Stomach (tissue), 9 donors: ENCODE measurements around the gene NUP35. TPM values are rescaled to one million over a fixed set of nuclear protein-coding genes. Genes with fewer than 3 reads are reported as not detected.

Experiments
- DNase-seq, 2 donors: peaks; one replicate each; pipeline versions ENCODE4 v3.0.0 to v3.0.0-alpha.2; 2013 to 2019
- H3K27ac ChIP-seq, 5 donors: fragments of 200-600 bp in 4 of 5; sonication (generic) in 4 of 5; one replicate each; pipeline ENCODE4 v1.5.1; 2013 to 2019; ENCODE audit warnings: mild to moderate bottlenecking in 1 of 5, moderate library complexity in 1 of 5
- H3K27me3 ChIP-seq, 3 donors: fragments of 200-600 bp; sonication (generic); one replicate each; pipeline ENCODE4 v1.5.1; 2017 to 2019; ENCODE audit warnings: mixed run types in 1 of 3
- H3K36me3 ChIP-seq, 4 donors: fragments of 200-600 bp; sonication (generic); 1 replicate in 3 of 4; 2 replicates in 1 of 4; pipeline ENCODE4 v1.5.1; 2016 to 2019
- H3K4me1 ChIP-seq, 4 donors: fragments of 200-600 bp; sonication (generic); one replicate each; pipeline ENCODE4 v1.5.1; 2016 to 2019
- H3K4me3 ChIP-seq, 4 donors: fragments of 200-600 bp; sonication (generic) in 3 of 4; one replicate each; pipeline ENCODE4 v1.5.1; 2016 to 2019; ENCODE audit warnings: mild to moderate bottlenecking in 1 of 4
- H3K9me3 ChIP-seq, 4 donors: fragments of 200-600 bp; sonication (generic); one replicate each; pipeline ENCODE4 v1.5.1; 2016 to 2019
- EP300 ChIP-seq: sonication (generic); formaldehyde crosslinking; IDR thresholded peaks from one replicate; pipeline ENCODE4 v1.6.1; 2017; ENCODE audit warnings: antibody characterized with exemption
- POLR2A ChIP-seq, 4 donors: fragments of 450-650 bp; IDR thresholded peaks; one replicate each; pipeline ENCODE4 v1.6.1; 2016; ENCODE audit warnings: antibody characterized with exemption in 4 of 4, control low read depth in 2 of 4, mild to moderate bottlenecking in 1 of 4, moderate library complexity in 1 of 4
- POLR2AphosphoS5 ChIP-seq, 3 donors: sonication (generic); formaldehyde crosslinking; IDR thresholded peaks; one replicate each; pipeline ENCODE4 v1.6.1; 2016; ENCODE audit warnings: antibody characterized with exemption in 3 of 3
- WGBS, 5 donors: extraction: QIAGEN DNeasy Blood & Tissue Kit in 3 of 5; methylation state at CpG; one replicate each; pipeline versions ENCODE4 v1.1.5 to v1.1.7; 2013 to 2018; 5-methylcytosine and 5-hydroxymethylcytosine counted together
- intact Hi-C: fragments of 100-400 bp; cut with DNase I; formaldehyde crosslinking; loops from one replicate; pipeline ENCODE4 v1.15.1; 2023; ENCODE audit warnings: low total_unique reads
- polyA plus RNA-seq, 3 donors: library from polyadenylated mRNA; stranded (reverse); fragments of 200-250 nt; gene quantifications; one replicate each; pipeline ENCODE4 v1.2.3, GENCODE V29; 2013
- total RNA-seq, 5 donors: library from RNA; depleted of rRNA; stranded (reverse); fragments of >200 nt; gene quantifications; one replicate each; pipeline versions ENCODE4 v1.1.0 to v1.2.3, GENCODE V29; 2014 to 2016
- TF ChIP-seq, protein P1 (sequence below), 7 experiments: fragments of 450-650 bp in 4 of 7; fragments of 200-600 bp in 3 of 7; sonication (generic) in 3 of 7; IDR thresholded peaks; one replicate each; pipeline ENCODE4 v1.5.1; 2016 to 2019; ENCODE audit warnings: antibody characterized with exemption in 7 of 7, control low read depth in 2 of 7, mild to moderate bottlenecking in 1 of 7
- donor health status: healthy with polysubstance abuse.
- donor health status: Bipolar disorder and iron deficiency.
- donor health status: healthy.

The NUP35 gene
- total and polyA plus RNA-seq, 8 donors = 1.4 to 59.5 (median 18.0) TPM

DNA sequence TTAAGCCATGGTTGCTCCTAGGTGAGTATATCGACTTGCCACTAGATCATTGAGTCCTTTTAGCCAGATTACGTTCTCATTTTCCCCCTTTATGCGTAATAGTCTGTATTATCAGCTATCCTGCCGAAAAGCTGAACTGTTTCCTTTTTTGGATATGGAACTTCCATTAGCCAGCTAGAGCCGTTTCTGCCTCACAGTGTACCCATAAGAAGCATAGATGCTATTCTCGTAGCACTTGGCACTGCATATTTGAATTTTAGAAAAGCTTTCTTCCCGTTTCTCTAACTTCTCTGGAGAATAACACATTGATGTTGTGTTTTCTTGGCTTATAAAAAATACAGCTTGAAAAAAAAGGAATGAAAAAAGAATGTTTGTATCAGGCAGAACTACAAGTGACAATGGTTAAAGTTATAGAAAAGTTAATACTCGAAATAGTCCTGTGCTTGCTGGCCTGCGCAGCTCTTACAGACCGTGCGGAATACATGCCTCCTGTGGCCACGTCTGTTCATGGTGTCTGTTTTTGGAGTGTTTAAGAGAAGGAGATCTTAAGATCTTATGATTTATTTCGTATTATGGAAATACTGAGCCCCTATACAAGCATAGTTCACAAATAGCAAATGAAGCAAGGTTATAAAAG lies 45.0 kb upstream of the NUP35 start:
- H3K9me3 ChIP-seq = no peaks in the 10 kb centered on the region
- WGBS, 5 donors = 11 to 23% (median 13%) methylated on average over 13 of the region's 13 CpGs
- H3K4me1 ChIP-seq = peaks cover 6 to 35% (median 17%) of the 10 kb centered on the region in 4 donors
- H3K4me3 ChIP-seq = peak overlapping the region; percentile 54 to 72 (median 66)
- H3K36me3 ChIP-seq = no peaks in the 10 kb centered on the region
- peak in 1 of 2 donors; percentile 41 for DNase-seq
- peak overlapping the region; percentile 84 to 90 (median 87) for H3K27ac ChIP-seq
- intact Hi-C loops = no loop called here
- TF ChIP-seq POLR2AphosphoS5 (IDR thresholded peaks at IDR 0.05) (no peak), EP300 (no peak), POLR2A (IDR thresholded peaks at IDR 0.05) (no peak)
- TF ChIP-seq, protein P1, sequence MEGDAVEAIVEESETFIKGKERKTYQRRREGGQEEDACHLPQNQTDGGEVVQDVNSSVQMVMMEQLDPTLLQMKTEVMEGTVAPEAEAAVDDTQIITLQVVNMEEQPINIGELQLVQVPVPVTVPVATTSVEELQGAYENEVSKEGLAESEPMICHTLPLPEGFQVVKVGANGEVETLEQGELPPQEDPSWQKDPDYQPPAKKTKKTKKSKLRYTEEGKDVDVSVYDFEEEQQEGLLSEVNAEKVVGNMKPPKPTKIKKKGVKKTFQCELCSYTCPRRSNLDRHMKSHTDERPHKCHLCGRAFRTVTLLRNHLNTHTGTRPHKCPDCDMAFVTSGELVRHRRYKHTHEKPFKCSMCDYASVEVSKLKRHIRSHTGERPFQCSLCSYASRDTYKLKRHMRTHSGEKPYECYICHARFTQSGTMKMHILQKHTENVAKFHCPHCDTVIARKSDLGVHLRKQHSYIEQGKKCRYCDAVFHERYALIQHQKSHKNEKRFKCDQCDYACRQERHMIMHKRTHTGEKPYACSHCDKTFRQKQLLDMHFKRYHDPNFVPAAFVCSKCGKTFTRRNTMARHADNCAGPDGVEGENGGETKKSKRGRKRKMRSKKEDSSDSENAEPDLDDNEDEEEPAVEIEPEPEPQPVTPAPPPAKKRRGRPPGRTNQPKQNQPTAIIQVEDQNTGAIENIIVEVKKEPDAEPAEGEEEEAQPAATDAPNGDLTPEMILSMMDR (IDR thresholded peaks at IDR 0.05) = no peak
- H3K27me3 ChIP-seq = no peaks in the 10 kb centered on the region

DNA sequence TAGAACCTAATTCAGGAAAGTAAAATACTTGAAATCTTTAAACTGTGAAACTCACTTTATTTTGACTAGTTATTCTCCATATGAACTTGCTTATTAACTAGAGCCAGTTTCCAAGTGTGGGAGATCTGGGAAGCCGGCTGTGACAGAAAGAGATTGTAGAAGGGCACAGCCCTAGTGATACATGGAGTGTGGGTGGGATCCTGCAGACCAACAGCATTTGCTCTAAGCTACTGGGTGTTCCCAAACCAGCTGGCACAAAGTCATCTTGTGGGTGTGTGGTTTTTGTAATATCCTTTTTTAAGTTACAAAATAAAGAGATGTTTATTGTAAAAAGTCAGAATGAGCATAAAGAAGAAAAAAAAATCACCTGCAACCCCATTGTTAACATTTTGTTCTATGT lies 42.3 kb upstream of the NUP35 start:
- 8 to 33% (median 28%) methylated on average over 1 of the region's 1 CpG for WGBS, 5 donors
- no peak for DNase-seq
- no peaks in the 10 kb centered on the region for H3K9me3 ChIP-seq
- no peaks in the 10 kb centered on the region for H3K27me3 ChIP-seq
- H3K27ac ChIP-seq = no peak overlapping the region
- no peak overlapping the region for H3K4me3 ChIP-seq
- H3K36me3 ChIP-seq = no peaks in the 10 kb centered on the region
- TF ChIP-seq, protein P1 (IDR thresholded peaks at IDR 0.05) = no peak
- TF ChIP-seq POLR2A (IDR thresholded peaks at IDR 0.05) (no peak), POLR2AphosphoS5 (IDR thresholded peaks at IDR 0.05) (no peak), EP300 (no peak)
- peaks cover 6 to 35% (median 15%) of the 10 kb centered on the region in 4 donors for H3K4me1 ChIP-seq
- intact Hi-C loops = no loop called here

DNA sequence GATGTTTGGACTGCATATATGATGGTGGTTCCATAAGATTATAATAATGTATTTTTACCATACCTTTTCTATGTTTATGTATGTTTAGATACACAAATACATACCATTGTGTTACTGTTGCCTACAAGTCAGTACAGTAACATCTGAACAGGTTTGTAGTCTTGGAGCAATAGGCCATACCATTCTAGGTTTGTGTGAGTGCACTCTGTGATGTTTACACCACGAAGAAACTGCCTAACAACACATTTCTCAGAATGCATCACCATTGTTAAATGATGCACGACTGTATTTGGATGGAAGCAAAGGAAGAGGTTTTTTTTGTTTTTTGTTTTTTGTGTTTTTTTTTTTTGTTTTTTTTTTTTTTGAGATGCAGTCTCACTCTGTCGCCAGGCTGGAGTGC lies 36.2 kb upstream of the NUP35 start:
- intact Hi-C loops = no loop called here
- 77 to 88% (median 83%) methylated on average over 3 of the region's 3 CpGs for WGBS, 5 donors
- H3K4me1 ChIP-seq = no peaks in the 10 kb centered on the region
- TF ChIP-seq, protein P1 (IDR thresholded peaks at IDR 0.05) = no peak
- TF ChIP-seq EP300 (no peak), POLR2AphosphoS5 (IDR thresholded peaks at IDR 0.05) (no peak), POLR2A (IDR thresholded peaks at IDR 0.05) (no peak)
- no peaks in the 10 kb centered on the region for H3K36me3 ChIP-seq
- DNase-seq = no peak
- H3K27me3 ChIP-seq = no peaks in the 10 kb centered on the region
- no peak overlapping the region for H3K27ac ChIP-seq
- no peak overlapping the region for H3K4me3 ChIP-seq
- H3K9me3 ChIP-seq = no peaks in the 10 kb centered on the region

DNA sequence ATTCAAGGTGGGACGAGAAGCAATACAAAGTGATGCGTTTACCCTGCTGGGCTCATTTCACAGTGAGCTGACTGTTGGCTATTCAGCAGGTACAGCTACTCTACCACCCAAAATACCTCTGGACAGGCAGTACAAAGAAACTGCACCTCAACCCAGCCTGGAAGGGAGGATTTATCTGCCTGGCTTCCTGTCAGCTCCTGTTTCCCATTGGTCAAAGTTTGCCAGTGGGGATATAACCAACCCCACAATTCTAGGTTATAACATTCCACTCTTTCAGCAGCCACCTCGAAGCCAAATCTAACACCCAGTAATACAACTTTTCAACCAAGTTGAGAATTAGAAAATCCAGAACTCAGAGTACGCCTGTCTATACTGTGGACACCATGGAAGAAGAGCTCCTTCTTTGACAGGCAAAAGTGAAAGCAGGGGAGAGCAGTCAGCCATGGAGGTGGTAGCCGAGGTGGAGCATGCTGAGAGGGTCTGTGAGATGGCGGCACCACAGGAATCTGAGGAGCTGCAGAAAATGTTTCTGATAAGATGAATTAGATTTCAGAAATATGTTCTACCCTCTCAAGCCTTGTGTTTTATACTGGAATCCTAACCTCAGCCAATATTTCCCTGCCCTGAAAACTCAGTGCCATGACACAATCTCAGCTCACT lies 34.9 kb upstream of the NUP35 start:
- no peak overlapping the region for H3K4me3 ChIP-seq
- intact Hi-C loops = no loop called here
- no peaks in the 10 kb centered on the region for H3K27me3 ChIP-seq
- no peak for DNase-seq
- H3K36me3 ChIP-seq = no peaks in the 10 kb centered on the region
- 83 to 94% (median 92%) methylated on average over 6 of the region's 6 CpGs for WGBS, 5 donors
- TF ChIP-seq POLR2A (IDR thresholded peaks at IDR 0.05) (no peak), EP300 (no peak), POLR2AphosphoS5 (IDR thresholded peaks at IDR 0.05) (no peak)
- TF ChIP-seq, protein P1 (IDR thresholded peaks at IDR 0.05) = no peak
- peaks cover 0 to under 1% (median 0%) of the 10 kb centered on the region in 4 donors for H3K4me1 ChIP-seq
- H3K9me3 ChIP-seq = no peaks in the 10 kb centered on the region
- no peak overlapping the region for H3K27ac ChIP-seq
